Measurements from ENCODE around the gene CSH2. TPM values are rescaled to one million over a fixed set of nuclear protein-coding genes. Genes with fewer than 3 reads are reported as not detected.
A peak's percentile ranks its signal among the peaks of the same experiment; 100 is the strongest.
"Not testable (repeated sequence)": the region's sequence is repeated elsewhere in the genome, so short reads cannot be mapped to it uniquely, and the experiment has no call there.

Gene CSH2
- polyA plus RNA-seq, 1 donor, result 0.61 TPM

DNA sequence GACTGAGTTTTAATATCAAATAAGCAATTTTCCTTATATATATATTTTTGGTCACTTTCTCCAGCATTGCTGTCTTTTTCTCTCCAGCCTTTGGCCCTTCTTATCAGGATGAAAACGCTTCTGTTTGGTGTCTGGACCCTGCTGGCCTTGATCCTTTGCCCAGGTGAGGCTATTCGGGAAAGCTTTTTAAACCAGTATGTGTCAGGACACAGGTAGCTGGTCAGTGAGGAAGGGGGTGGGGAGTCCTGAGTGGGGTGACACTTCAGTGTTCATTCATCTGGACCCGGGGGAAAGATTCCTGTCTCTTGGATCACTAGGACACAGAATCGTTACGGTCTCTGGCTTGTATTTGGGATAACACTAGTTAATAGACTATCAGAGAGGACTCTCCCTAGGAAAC, 18.8 kb downstream of the CSH2 start:
- DNase-seq, result no peak

DNA sequence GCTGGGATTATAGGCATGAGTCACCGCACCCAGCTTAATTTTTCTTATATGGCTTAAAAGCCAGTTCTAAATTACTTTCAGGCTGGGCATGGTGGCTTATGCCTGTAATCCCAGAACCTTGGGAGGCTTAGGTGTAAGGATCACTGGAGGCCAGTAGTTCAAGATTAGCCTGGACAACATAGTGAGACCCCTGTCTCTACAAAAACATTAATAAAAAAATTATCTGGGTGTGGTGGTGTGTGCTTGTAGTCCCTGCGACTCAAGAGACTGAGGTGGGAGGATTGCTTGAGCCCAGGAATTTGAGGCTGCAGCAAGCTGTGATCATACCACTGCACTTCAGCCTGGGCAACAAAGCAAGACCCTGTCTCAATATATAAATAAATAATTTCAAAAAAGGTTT, 20.2 kb downstream of the CSH2 start:
- no peak for DNase-seq

DNA sequence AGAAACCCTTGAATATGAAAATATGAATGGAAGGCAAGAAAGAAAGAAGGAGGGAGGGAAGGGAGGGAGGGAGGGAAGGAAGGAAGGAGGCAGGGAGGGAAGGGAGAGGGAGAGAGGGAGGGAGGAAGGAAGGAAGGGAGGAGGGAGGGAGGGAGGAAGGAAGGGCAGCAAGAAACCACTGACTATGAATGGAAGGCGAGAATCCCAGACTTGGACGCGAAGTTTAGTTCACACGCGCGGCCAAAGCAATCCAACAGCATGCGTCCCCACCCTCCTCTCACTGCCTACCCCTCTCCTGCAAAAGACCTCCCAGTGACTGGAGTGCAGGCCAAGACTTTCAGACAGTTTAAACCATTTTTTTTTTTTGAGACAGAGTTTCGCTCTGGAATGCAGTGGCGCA, 23.1 kb downstream of the CSH2 start:
- DNase-seq, result no peak

DNA sequence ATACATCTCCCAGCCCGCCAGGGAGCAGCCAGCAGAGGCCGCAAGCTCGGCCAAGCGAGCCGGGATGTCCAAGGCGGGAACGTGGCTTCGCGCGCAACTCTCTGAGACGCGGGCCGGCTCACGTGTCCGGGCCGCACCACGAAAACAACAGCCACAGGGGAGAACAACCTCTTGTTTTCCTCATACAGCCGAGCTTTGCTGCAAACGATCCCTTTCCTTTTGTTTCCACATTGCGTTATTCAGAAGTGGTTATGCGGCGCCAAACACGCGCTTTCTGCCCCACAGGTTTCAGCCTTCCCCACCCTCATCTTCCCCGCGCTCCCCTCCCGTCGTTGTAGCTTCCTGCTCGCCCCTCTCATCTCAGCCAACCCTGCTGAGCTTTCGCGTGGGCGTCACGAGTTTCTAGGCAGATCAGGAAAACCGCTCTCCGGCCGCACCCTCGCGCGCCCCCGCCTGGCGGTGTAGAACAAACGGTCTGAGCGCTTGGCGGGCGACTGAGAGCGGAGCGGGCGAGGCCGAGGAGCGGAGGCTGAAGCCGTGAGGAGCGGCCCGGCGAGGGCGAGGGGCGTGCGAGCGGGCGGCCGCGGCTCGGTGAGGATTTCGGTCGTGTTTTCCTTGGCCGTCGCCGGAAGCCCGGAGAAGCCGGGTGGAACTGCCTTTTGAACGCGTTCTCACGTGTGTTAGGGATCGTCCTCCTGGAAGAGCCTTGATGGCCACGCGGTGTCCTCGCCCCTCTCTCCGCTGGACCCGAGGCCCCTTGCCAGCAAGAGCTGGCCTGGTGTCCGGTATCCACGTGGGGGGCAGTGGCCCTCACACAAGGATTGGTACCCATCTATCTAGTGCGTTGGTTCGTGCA, 24.4 kb downstream of the CSH2 start:
- peak; percentile 90 for DNase-seq

DNA sequence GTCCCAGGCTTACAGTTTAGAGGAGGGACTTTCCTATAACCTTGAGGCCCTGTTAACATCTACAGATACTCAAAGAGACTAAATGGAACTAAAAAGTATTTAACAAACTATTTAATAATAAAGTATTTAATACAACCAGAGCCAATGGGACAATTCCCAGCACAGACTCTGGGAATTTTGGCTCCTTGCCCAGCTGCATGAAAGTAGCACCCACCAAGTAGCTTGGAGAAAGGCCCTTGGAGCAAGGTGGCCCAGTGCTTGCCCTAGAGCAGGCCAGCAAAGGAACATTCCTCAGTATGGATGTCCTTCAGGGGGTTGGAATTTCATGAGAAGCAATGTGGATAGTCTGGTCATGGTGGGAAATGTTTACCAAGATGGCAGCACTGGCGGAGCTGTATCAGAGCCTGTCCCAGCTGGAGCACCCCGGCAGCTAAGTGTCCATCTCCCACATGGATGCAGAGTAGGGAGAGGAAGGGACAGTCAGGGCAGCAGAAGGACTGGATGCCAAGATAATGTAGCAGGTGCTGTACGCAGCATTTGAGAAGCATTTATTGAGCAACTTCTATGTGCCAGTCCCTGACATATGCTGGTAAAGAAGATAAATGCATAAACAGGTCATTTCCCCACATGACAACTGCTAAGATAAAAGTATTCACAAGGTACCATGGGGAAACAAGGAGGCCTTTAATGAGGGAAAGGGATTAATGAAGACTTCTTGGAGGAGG, 25.8 kb downstream of the CSH2 start:
- no peak for DNase-seq

DNA sequence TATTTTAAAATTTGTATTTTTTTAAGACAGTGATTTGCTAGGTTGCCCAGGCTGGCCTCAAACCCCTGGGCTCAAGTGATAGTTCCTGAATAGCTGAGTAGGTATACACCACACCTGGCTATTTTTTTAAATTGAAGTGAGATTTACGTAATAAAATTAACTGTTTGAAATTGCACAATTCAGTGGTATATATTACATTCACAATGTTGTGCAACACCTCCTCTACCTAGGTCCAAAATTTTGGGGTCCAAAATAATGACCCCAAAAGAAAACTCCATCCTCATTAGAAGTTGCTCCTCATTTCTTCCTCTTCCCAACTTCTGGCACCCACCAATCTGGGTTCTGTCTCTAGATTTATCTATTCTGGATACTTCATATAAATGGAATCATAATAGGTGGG, 28.0 kb downstream of the CSH2 start:
- DNase-seq, result no peak

DNA sequence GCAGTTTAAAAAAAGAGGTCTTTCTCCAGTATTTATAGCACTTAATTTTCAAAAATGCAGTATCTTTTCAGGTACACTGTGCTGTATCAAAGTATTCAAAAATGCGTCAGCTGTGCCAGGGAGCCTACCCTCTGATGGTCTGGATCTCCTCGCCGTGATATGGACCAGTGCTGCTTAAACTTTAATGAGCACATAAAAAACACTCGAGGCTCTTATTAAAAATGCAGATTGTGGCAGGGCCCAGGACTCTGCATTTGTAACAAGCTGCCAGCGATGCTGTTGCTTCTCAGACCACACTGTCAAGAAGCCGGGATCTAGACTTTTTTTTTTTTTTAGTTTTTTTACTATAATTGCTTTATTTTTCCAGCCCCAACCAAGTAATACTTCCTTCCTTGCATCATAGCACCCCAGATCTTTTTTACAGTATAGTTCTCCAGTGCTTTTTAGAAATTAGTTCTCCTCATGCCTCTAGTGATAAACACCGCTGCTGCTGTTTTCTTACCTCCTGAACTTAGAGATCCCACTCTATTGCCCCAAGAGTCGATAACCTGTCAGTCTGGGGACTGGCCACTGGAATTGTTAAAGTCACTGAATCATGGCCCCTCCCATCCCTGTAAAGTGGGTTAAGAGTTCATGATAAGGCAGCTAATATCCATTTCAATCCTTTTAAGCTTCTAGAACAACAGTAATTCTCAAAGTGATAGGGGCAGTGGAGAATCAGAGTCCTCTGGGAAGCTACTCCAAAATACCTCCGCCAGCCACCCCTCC, 29.4 kb downstream of the CSH2 start:
- no peak for DNase-seq

DNA sequence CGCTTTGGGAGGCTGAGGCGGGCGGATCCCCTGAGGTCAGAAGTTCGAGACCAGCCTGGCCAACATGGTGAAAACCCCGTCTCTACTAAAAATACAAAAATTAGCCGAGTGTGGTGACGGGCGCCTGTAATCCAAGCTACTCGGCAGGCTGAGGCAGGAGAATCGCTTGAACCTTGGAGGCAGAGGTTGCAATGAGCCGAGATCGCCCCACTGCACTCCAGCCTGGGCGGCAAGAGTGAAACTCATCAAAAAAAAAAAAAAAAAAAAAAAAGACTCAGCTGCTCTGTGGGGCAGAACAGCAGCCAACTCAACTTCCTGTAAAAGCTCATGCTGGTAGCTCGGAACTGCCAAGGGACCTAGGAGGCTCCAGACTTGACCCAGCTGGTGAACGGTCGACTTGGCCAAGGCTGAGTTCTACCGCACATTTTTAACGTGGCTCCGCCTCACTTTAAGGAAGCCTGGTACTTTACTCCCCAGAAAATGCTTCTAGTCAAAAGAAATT, 30.0 kb downstream of the CSH2 start:
- not testable (repeated sequence) for DNase-seq

DNA sequence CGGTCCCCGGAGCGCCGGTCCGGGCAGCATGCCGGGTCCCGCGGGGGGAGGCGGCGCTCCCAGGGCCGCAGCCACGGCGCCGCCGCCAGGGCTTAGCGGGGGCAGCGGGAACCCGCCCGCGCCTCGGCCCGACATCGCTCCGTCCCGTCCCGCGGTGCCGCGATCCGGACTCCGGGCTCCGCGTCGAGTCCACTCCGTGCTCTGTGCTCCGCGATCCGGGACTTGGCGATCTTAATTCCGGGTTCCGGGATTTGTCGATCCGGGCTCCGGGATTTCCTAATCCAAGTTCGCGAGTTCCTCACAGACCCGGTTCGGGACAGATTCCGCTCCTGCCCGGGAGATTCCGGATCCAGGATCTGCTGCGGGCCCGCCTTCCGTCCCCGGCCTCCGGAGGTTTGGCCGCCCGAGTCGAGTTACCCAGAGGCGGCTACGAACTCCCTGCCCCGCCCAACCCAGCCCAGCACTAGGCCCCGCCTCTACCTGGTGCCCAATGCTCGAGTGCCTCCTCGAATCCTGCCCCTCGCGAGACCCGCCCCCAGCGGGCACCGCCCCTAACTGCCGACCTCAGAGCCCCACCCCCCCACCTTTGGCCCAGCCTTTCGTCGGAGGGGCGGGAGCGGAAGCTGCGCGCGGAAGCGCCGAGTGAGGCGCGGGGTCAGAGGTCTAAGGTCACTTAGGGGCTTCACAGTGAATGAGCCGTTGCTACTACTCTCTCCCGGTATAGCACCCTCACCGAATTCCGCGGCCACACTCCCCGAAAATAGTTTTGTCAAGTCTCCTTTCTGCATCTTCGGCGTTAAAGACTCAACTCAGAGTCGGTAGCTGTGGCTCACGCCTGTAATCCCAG, 30.7 kb downstream of the CSH2 start, which contains the start of gene SMARCD2:
Gene SMARCD2 (minus strand): TSS at position 146 of the 847 bp plus-strand sequence. CDS start 11 bp downstream, at position 135.
- peak; percentile 96 for DNase-seq

DNA sequence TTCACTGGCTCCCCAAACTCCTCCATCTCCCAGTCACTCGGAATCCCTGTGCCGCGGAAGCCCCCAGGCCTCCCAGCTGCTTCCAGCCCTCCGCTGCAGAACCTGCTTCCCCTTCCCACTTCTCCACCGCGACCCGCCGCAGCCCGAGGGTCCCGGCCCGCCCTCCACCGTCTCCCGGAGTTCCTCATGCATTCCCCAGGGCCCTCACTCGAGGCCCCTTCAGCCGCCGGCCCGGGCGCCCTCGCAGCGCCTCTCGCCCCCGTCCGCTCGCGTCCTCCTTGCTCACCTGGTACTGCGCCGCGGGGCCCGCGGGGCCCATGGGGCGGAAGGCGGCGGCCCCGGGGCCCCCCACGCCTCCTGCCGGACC, 31.3 kb downstream of the CSH2 start:
- no peak for DNase-seq

DNA sequence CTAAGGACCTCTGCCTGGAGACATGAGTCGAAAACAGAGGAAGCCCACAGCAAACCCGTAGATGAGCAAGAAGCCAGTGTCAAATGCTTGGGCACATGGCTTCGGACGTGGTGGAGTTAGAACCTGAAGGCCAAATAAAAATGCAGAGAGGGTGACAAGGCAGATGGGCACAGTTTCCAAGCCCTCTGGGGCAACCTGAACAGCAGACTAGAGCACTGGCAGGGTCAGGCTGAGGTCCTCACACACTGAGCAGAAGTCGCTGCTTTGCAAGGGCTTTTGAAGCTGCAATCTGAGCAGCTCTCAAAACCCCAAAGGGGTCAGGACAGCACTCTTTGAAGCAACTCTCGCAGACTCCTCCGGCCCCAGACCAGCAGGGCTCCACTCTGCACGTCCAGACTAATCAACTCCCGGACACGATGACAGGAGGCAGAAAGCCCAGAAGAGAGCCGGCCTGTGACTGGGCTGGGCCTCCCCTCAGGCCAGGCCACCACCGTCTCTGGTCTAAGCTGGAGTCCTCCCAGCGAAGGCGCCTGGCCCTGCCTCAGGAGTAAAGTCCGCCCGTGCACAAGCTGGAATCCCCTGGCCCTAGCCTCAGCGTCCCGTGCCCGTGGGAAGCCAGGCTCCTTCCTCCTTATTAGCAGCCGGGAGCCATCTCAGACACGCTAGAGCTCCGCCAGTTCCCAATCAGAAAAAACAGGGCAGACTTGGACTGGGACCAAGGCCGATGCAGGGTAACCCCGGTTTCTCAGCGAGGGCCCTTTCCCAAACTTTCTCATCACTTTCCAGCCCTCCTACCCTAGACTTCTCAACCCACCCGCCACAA, 31.9 kb downstream of the CSH2 start:
- no peak for DNase-seq

DNA sequence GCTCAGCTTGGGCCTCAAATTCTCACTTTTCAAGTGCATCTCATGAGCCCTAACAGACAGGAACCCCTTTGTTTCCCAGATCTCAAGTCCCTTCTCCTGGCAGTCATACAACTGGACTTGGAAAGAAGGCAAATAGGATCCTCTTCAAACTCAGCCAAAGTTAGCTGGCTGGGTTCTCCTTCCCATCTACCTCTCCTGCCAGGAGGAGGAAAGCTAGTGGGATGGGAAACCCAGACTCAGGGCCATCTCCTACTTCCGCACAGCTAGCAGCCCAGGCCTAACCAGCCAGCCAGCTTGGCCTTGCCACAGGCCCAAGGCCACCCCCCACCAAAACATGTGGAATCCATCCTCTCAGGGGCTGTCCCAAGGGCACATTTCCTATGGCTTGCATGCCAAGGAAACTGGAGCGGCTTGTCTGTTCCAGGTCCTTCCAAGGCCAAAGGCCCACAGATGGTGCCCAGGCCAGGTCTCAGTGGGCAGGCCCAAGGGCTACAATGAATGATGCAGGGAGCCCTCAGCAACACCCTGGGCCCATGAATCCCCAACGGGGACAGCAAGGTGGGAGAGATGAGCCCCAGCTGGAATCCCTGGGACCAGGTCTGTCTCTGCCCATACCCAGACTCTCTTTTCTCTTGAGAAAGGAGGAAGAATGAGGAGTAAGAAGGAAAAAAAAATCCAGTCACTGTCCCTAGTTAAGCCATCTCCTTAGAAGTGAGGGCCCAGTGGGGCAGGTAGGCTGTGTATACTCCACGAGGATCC, 32.7 kb downstream of the CSH2 start:
- no peak for DNase-seq

DNA sequence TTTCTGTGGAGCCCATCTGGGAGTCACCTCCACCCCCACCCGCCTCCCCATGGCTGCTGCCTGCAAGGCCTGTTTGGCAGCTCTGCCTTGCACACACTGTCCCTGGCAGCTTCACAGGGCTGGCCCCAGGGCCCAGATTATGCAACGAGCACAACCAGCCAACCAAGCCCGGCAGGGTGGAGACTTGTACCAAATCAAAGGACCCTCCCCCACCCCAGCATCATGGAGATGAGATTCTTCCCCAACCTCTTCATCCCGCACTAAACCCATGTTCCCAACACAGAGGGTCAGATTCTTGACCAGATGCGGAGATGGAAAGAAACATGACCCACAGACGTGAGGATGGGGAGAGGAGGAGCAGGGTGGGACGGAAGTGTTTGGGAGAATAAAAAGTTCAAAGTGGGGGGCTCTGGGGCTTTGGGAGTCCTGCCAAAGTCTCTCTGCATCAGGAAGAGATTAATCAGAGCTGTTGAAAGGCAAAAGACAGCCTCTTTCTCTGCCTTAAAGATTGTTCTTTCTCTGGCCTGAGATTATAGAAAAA, 34.8 kb downstream of the CSH2 start:
- DNase-seq, result peak; percentile 67

DNA sequence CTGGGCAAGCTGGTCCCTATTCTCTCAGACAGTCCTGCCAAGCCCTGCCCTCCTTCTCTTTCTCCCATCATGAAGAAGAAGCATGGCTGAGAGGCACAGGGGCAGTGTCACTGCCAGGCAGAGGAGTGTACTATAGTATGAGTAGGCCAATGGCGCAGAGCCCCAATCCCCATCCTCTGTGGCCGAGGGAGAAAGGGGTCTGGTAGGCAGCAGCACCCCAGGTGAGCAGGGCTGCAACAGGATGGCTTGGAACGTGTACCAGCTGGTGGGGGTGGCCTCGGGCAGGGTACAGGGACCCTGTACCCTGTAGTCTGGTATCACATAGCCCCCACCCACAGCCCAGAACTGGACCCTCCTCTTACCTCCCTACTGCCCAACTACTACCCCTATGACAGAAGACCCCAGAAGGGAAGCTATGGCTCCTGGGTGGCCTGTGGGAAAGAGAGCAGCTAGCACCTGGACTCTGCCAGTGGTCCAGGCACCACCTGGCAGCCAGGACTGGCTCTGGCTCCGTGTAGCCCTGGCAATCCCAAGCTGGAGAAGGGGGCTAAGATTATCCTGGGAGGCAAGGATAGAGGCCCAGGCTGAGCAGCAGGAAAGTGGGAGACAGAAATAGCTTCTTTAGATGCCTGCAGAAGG, 35.4 kb downstream of the CSH2 start:
- no peak for DNase-seq

DNA sequence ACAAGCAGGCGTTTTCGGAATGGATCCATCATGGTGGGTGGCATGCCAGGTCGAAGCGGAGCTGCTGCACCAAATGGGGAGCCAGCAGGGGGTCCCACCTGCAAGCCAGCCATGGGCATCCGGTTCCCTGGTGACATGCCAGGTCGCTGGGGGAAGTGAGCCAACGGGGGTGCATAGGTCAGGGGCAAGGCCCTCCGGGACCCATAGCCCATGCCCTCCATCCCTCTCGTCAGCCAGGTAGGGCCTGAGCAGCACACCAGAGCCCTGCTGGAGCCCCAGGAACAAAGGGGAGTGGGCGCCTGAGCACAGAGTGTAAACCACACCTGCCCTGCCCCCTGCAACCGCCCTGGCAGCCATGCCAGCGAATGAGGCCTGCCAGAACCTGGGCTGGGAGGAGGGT, 36.0 kb downstream of the CSH2 start:
- DNase-seq, result no peak

DNA sequence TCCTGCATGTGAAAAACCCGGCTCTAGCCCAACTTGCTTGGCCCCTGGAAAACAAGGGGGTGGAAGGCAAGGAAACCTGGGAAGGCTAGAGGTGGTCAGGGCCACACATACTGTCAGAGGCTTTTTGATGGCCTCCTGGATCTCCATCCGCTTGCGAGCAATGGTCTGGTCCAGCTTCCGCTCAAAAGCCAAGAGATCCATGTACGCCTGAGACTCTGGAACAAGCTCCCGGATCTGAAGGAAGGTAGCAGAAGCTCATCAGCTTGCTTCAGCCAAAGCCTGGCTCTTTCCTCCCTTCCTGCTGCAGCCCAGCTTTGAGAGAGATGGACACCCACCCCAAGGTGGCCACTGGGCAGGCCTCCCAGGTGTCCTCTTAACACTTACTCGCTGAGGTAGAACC, 36.7 kb downstream of the CSH2 start:
- no peak for DNase-seq

DNA sequence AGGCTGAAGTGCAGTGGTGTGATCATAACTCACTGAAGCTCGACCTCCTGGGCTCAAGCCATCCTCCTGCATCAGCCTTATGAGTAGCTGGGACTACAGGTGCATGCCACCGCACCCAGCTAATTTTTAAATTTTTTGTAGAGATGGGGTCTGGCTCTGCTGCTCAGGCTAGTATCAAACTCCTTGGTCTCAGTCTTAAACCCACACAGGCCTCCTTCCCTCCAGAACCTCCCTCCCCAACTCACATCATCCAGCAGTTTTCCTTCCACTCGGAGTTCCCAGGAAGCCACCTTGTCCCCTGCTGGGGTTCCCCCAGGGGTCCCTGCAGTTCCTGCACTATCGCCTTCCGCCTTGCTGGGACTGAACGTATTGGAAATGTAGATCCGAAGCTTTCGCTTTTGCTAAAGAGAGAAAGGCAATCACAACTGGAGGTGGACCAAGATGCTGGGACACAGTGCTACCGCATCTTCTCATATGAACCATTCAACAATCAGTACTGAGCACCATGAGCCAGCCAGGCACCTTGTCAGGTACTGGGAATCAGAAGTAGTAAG, 38.2 kb downstream of the CSH2 start:
- no peak for DNase-seq

DNA sequence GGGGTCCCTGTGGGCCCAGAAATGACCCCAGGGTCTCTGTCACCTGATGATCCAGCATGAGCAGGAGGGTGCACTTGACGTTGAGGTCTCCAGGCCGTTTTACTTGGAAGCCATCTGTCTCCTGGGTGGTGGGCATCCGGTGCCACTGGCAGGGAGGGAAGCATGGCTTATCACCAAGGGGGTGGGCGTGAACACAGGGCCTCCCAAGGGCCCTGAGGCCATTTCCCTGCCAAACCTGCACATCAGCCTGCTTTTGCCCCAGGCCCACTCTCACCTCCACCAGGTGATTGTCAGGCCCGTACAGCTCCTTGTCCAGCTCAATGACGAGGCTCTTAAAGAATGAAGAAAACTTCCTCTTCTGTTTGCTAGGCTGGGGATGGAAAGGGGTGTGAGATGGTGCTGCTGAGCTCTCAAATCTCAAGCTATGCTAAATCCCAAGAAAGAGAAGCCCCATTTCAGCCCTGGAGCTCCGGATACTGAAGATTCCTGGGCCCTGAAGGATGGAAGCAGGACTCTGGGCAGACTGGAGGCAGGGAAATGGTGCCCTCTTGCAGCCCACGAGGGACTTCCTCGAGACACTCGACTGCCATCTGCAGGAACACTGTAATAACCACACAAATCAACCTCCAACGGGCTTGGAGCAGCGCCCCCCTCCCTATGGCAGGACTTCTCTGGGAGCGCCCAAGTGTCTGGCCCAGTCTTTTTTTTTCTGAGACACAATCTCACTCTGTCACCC, 38.9 kb downstream of the CSH2 start:
- no peak for DNase-seq

Measured in hindlimb muscle (tissue), 1 donor.